Midbrain (tissue), 1 donor: ENCODE measurements around the gene HELZ.
A peak's percentile ranks its signal among the peaks of the same experiment; 100 is the strongest.
"Not testable (repeated sequence)": the region's sequence is repeated elsewhere in the genome, so short reads cannot be mapped to it uniquely, and the experiment has no call there.

Source experiments
- DNase-seq: peaks from one replicate; lab custom pipeline; 2025; lab: John Stamatoyannopoulos, UW

Gene HELZ

DNA sequence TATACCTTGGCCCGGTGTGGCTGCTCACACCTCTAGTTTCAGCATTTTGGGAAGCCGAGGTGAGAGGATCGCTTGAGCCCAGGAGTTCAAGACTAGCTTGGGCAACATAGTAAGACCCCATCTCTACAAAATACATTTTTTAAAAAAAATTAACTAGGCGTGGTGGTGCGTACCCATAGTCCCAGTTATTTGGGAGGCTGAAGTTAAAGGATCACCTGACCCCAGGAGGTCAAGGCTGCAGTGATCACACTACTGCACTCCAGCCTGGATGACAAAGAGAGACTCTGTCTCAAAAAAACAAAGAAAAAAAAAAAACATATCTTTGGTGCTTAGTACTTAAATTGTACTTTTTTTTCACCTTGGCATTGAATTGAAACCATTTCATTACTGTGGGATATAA lies 101.7 kb downstream of the HELZ start:
- DNase-seq = no peak

DNA sequence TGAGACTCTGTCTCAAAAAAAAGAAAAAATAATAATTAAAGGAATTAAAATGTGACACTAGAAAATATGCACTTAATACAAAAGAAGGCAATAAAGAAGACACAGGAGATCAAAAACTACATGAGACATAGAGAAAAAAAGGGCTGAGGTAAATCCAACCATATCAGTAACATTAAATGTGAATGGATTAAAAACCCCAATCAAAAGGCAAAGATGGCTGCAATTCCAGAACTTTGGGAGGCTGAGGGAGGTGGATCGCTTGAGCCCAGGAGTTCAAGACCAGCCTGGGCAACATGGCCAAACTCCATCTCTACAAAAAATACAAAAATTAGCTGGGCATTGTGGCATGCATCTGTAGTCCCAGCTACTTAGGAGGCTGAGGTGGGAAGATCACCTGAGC lies 103.0 kb downstream of the HELZ start:
- DNase-seq = not testable (repeated sequence)

DNA sequence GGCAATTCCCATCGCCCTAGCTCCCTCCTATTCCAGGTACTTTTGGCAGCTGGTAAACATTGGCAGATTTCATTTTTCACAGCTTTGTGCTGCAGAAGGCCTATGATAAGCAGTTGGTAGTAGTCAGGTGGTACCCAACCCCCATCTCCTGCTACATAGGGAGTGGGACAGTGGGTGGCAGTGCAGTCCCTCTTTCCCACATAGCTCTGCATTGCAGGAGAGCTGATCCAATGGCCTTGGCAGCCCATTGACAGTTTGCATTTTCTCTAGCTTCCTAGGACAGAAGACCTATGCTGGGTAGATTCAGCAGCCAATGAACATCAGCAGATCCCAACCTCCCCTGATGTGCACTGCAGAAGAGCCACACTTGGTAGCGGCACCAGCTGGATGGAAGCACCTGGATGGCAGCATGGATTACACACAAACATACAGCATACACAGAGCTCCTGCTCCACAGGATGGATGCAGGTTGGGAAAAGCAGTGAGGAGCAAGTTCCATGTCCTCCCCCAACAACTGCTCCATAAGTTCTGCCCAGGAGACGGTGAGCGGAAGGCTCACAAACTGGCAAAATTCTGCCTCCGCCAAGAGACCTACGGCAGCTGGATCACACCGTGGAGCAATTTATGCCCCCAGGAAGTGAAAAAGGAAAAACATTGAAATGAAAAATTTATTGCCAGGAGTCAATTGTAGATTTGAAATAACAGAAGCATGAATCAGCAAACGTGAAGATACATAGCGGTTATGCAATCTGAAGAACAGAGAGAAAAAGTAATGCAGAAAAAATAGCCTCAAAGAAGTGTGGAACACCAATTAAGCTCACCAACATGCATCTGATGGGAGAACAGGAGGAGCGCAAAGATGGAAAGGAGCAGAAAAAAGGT lies 105.0 kb downstream of the HELZ start:
- DNase-seq = peak; percentile 3

DNA sequence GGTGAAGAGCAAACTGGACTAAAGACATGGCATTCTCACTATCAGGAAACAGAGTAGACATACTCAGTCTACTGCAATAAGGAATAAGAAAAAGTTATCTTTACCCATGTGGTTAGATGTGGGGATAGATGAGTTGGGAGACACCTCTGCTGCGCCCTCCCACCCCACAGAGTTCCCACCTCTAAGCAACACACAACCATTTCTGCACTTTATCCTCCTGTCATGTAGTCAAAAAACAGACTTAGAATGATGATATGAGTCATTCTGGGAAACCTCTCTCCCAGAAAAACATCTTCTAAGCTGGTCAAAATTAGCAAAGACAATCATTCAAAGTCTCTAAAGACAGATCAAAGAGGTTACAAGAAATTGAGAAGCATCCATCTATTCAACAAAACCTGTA lies 105.7 kb downstream of the HELZ start:
- no peak for DNase-seq

DNA sequence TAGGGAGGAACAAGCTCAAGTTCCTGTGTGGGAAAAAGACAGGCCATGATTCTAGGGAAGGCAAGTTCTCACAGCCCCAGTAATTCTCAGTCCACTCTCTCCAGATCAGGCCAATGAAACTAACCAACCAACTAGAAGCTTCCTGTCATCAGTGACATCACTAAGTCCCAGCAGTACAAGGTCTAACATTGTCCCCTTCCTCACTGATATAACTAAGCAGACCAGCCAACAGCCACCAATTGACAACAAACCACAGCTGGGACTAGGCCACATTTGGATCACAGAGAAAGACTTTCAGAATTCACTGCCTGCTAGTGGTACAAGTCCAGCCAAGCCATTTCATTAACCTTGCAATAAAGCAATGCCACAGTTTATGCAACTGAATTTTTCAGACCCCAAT lies 106.6 kb downstream of the HELZ start:
- peak; percentile 41 for DNase-seq

DNA sequence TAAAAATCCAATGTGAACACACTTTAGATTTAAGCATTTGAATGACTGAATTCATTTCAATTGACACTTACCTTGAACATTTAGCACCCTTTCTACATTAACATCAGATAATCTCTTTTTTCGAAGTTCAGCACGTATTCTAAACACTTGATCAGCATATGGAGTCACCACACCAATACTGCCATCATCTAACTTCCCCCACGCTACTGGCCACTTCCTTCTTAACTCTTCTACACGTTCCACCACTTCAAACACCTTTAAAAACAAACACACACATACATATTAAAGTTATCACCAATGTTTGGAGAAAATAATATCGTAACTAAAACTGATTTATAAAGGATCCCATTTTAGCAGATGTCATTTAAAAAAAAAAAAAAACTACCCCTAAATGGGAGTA lies 107.1 kb downstream of the HELZ start:
- DNase-seq = no peak

DNA sequence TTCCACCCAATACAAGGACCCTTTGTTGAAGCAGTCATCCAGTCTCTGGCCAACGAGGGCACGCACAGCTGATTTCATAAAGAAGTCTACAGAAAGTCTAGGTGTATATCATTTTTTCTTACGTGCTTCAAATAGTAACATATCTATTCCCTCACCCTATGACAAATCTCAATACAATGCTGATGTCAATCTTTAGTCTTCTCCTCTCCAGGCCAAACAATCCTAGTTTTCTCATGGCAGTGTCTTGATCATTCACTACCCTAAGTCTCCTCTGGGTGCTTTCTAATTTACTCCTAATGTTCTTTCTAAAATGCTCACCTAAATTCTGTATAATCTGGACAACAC lies 108.0 kb downstream of the HELZ start:
- DNase-seq = no peak

DNA sequence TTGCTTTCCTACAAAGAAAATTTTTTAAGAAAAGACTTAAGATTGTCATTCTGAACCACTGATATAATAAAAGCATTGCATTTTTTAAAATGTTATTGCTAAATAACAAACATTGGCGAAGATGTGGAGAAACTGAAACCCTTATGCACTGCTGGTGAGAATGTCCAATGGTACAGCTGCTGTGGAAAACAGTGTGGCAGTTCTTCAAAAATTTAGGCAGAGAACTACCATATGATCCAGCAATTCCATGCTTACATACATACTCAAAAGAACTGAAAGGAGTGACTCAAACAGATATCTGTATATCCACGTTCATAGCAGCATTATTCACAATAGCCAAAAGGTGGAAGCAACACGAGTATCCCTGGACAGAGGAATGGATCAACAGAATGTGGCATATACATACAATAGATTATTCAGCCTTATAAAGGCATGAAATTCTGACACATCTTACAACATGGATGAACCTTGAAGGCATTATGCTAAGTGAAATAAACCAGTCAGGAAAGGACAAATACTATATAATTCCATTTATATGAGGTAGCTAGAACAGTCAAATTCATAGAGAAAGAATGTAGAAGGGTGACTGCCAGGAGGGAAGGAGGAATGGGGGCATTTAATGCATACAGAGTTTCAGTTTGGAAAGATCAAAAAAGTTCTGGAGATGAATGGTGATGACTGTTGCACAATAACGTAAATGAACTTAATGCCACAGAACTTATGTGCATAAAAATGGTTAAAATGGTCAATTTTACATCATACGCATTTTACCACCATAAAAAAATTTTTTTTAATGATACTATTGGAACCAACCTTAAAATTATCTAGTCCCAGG lies 108.6 kb downstream of the HELZ start:
- no peak for DNase-seq

DNA sequence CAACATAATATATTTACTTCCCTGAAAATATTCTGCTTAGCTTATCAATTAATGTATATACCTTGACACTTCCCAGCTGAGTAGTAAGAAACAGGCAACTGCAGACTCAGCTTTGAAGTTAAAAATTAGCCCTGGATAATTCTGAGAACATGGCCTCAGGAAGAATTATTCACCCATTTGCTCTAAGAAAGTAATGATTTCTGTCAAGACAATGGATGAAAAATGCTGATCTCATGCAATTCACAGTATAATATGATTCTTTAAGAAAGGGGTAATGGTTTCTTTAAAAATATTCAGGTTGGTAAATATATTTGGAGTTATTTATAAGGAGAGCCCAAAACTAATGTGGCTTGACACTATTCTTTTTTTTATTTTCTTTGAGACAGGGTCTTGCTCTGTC lies 111.8 kb downstream of the HELZ start:
- DNase-seq = no peak

DNA sequence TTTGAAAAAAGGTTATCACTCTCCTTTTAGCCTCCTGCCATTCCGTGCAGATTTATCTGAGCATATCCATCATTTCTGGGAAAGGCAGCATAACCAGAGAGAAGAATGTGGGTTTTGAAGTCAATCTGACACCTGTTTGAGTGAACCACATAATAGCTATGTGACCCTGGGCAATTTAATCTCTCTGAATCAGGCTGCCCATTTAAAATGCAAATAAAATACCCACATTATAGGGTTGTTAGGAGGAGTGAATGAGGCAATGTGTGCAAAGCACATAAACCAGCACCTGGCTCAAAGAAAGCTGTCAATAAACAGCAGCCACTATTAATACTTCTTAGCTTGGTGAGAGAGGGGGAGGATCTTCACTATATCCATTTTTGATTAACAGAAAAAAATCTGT lies 112.6 kb downstream of the HELZ start:
- no peak for DNase-seq

DNA sequence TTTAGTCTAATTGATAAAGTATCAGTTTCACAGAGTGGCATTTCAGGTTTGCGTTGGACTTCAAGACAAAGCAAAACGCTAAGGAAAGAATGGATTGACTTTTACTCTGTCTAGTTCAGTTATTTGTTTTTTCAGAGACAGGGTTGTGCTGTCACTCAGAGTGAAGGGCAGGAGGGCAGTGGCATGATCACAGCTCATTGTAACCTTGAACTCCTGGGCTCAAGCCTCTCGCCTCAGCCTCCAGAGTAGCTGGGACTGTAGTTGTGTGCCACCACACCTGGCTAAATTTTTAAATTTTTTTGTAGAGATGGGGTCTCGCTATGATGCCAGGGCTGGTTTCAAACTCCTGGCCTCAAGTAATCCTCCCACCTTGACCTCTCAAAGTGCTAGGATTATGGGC lies 114.2 kb downstream of the HELZ start:
- no peak for DNase-seq

DNA sequence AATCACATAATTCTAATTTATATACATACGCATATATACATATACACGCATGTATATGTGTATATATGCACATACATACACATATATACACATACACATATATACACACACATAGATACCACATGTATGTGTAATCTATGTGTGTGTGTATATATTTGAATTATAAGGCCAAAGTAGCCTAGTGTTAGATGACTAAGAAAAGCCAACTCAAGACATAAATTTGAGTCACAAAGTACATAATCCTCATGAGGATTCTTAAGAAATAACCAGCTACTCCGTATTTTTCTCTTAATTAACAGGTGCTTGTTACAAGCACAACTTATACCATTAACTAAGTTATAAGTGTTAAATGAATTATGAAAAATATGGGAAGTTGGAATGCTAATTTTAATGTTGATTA lies 115.7 kb downstream of the HELZ start:
- DNase-seq = no peak

DNA sequence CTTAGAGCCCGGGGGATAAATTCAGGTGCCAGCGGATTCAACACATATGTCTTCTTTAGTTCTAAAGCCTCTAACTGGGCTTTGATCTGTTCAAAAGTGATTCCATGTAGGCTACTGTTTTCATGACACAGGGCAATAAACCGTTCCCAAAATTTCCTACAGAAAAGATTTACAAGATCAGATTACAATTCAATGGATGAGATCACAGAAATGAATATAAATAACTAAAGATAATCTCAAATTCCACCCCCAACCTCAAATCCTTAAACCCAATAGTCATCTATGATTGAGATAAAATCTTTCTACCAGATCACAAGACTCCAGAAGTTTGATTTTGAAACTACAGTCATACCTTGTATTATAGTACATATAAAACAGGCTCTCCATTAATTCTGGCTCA lies 116.3 kb downstream of the HELZ start:
- no peak for DNase-seq

DNA sequence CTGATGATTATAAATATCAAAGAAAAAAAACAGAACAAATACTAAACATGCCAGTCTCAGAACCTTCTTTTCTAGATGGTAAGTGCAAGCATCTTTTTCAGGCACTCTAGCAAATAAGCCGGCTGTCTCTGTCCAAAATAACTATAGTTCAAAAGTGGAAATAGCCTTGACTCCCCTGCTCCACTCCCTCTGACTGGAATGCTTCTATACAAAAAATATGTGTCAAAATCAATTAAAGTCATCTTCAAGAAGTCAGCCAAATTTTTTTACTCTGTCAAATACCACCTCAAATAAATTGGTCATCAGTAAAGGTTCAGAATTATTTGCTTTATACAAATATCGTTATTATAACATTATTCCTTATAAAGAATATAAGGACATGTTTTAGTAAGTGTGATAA lies 117.1 kb downstream of the HELZ start:
- DNase-seq = no peak

DNA sequence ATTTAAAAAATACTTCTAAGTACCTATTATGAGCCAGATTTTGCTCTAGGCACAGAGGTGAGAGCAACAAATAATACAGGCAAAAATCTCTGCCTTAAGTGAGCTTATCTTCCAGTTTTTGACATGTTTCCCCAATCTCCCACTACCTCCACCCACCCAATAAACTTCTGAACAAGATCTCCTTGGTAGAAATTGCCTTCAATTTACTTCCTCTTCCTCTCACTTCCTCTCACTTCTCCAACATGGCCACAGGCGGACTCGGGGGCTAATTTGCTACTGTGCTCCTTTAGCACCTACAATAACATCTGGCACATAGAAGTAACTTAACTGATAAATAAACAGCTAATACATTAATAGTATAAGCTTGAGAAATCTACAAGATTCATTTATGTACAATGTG lies 118.0 kb downstream of the HELZ start:
- DNase-seq = no peak

DNA sequence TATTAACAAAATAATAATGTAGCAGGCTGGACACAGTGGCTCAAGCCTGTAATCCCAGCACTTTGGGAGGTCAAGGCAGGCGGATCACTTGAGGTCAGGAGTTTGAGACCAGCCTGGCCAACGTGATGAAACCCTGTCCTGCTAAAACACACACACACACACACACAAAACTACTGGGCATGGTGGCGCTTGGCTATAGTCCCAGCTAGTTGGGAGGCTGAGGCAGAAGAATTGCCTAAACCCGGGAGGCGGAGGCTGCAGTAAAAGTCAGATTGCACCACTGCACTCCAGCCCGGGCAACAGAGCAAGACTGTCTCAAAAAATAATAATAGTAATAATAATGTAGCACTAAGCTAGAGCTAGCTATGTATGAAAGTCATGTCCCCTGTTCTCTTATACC lies 118.5 kb downstream of the HELZ start:
- not testable (repeated sequence) for DNase-seq

DNA sequence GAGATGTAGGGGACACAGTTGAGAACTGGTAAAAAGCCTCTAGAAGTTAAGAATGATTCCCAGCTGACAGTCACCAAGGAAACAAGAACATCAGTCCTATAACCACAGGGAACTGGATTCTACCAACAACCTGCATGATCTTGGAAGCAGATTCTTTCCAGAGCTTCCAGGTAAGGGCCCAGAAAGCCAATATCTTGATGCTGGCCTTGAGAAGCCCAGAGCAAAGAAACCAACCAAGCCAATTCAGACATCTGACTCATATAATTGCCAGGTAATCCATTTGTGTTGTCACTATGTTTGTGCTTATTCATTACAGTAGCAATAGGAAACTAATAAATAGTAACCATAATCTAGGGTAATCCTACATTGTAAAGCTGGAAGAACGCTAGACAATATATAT lies 119.1 kb downstream of the HELZ start:
- no peak for DNase-seq

DNA sequence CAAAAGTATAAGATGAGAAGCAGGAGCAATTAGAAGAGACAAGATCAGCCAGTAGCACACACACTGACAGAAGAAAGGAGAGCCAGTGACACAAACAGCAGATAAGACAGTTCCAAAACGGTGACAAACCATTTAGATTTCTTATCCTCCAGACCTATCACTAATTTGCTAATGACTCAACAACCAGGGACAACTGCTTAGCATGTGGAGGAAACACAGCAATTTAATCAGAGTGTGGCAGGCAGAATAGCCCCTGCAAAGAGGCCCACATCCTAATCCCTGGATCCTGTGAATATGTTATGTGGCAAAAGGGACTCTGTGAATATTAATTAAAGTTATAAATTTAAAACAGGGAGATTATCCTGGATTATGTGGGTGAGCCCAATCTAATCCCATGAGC lies 119.6 kb downstream of the HELZ start:
- DNase-seq = no peak

DNA sequence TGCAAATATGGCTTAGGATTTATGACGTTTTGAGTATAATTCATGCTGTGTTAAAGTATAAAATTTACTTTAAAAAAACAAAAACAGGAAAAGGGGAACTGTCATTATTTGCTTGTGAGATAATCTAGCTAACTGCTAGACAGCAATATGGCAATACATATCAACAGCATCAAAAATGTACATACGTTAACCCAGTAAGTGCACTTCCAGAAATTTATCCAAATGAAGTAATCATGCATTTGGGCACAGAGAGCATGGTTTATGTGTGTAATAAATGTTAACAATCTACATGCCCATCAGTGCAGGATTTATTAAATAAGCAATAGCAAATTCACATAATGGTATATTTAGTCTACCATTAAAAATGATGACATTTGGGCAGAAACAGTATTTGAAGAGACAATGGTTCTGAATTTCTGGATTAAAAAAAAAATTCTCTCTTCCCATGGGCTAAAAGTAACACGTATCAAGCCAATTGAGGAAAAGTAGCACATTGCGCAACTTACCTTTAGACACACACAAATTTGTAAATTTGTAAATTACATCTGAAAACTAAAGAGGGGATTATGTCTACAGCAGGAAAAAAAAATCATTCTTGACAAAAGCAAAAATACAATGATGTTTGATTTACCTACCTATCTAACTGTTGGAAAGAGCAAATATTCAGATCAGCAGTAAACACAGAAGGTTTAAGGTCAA lies 120.4 kb downstream of the HELZ start:
- no peak for DNase-seq

DNA sequence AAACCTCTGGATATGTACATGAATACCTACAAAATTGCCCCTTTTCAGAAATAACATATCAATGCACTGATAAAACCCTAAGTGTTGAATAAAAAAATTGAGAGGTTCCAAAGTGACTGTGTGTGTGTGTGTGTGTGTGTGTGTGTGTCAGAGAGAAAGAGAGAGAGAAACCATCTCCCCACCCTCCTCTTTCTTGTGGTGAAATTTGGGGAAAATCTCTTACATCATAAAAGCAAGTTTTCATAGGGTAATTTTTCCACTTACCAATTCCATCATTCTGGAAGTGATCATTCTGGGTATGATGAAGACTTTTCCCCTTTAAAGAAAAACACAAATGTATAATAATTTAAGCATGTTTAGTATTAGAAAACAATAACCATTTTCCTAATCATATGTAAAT lies 121.3 kb downstream of the HELZ start:
- DNase-seq = no peak

DNA sequence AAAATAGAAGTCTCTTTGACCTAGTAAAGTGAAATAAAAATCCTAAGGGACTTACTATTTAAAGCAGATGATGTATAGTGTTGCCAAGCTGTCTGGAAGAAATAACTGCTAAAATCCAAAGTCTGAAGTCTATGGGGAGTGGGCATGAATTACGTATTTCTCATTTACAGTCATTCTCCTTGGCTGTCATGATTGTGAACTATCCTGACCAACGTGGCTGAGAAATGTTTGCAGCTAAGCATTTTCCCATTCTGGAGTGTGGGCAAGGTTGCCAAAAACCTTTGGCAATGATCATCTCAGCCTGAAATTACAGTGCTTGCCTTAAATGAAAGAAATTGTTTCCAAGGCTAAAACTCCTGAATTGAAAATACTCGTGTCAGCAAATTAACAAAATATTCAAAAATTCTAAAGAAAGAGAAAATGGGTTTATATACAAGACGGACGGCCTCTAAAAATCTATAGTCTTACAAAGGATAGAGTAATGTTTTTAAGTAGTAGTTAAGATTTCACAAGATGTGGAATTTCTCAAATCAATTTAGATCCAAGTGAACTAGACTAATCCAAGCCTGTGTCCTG lies 123.6 kb downstream of the HELZ start:
- DNase-seq = no peak

DNA sequence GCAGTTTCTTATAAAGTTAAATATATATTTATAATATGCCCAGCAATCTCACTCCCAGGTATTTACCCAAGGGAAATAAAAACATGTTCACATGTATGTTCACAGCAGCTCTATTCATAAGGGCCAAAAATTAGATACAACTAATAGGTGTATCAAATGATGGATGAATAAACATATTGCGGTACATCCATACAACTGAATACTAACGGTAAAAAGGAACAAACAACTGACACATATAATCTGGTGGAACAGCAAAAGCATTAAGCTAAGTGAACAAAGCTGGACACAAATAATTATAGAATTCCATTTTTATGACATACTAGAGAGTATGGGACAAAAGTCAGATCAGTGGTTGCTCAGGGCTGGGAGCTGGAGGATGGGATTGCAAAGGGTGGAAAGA lies 125.9 kb downstream of the HELZ start:
- DNase-seq = no peak
